ENCODE results near the gene HEPACAM.

The HEPACAM gene

GRCh38 chr11:124935548-124936514 is at the start of gene HEPACAM:
TSS of gene HEPACAM (minus strand) at chr11:124936047. CDS start at chr11:124936006, 41 bp downstream.
- TF ChIP-seq CTCF (IDR thresholded peaks at IDR 0.05; ENCODE audit: extremely low read depth, missing control alignments), result no peak
- no peak for DNase-seq (ENCODE audit: low spot score)

- no peak for TF ChIP-seq CTCF (IDR thresholded peaks at IDR 0.05; ENCODE audit: extremely low read depth, missing control alignments)
- DNase-seq (ENCODE audit: low spot score), result no peak
Measured at GRCh38 chr11:124984512-124984854, 48.6 kb upstream of the HEPACAM start.

GRCh38 chr11:124983674-124984511 is 48.0 kb upstream of the HEPACAM start:
- no peak for DNase-seq (ENCODE audit: low spot score)
- TF ChIP-seq CTCF (IDR thresholded peaks at IDR 0.05; ENCODE audit: extremely low read depth, missing control alignments), result no peak

- no peak for DNase-seq (ENCODE audit: low spot score)
- no peak for TF ChIP-seq CTCF (IDR thresholded peaks at IDR 0.05; ENCODE audit: extremely low read depth, missing control alignments)
Measured at GRCh38 chr11:124982043-124982442, 46.2 kb upstream of the HEPACAM start.

- no peak for DNase-seq (ENCODE audit: low spot score)
- TF ChIP-seq CTCF (IDR thresholded peaks at IDR 0.05; ENCODE audit: extremely low read depth, missing control alignments), result no peak
Measured at GRCh38 chr11:124978316-124978715, 42.5 kb upstream of the HEPACAM start.

GRCh38 chr11:124977006-124977405 is 41.2 kb upstream of the HEPACAM start:
- no peak for DNase-seq (ENCODE audit: low spot score)
- no peak for TF ChIP-seq CTCF (IDR thresholded peaks at IDR 0.05; ENCODE audit: extremely low read depth, missing control alignments)

- DNase-seq (ENCODE audit: low spot score), result no peak
- no peak for TF ChIP-seq CTCF (IDR thresholded peaks at IDR 0.05; ENCODE audit: extremely low read depth, missing control alignments)
Measured at GRCh38 chr11:124976531-124976930, 40.7 kb upstream of the HEPACAM start.

Measured in GM20000 (cell line).